NCI-H1436 (cell line): ENCODE results near the gene SLC8A3.

Experiments
- DNase-seq: peaks from one replicate; lab custom pipeline; 2025; lab: John Stamatoyannopoulos, UW

SLC8A3 gene

DNA sequence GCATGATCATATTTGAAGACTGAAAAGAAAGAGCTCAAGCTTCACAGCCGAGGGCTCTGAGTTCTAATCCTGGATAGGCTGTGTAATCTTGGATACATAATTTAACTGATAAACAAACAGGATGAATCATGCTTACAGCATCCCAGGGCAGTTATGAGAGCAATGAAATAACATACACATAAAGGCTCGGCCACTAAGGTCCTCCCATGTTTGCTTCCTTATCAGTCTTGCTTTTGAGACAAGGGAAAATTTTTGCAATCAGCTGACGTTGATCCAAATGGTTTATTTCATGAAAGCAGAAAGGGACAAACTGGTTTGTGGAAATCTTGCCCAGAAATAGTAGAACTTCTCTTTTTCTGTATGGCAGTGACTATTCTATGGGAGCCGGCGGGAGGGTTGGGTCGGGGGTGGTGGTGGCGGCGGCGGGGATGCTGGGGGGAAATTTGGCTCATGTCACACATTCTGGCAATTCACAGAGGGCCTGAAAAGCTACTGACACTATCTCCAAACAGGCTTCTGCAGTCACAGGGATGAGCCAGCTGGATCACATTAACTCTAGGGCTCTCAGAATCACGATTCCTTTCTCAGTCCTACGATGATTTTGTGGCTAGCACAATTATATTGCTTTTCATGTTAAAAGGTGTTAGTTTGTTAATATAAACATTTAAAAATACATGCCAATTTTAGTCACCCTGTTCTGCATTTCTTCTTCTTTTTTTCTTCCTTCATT lies 124.5 kb downstream of the SLC8A3 start:
- DNase-seq, result no peak

DNA sequence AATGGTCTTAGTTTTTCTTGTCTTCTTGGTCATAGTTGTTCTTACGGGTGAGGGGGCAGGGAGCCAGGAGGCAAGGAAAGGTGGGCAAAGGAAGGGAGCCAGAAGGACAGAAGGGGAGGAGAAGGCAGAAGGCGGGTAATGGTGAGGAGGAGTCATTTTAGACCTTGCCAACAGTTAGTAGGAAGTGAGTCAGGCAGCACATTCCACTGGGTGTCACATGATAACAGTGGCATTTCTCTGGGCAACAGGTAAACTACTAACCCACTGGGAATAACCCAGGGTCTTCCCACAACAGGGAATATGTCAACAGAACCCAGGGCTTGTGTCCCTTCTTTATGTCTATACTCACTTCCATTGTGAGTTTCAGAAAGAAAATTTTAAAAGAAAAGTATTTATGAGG lies 127.6 kb downstream of the SLC8A3 start:
- DNase-seq, result no peak

DNA sequence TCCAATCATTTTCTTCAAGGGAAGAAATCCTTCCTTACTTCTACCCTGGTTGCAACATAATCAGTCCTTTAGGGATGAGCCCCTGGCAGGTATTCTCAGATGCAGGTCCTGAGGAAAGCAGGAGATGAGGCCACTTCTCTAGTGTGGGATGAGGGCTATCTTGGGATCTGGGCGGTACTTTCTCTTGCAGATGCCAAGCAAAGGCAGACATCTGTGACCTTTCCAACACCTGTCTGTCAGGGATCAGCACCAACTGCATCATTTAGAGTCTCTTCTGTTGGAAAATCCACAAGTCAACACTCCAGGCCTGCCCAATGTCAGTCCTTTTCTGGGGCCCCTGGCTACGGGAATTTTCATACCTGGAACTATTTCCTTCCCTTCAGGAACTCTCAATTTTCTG lies 129.2 kb downstream of the SLC8A3 start:
- DNase-seq, result no peak

DNA sequence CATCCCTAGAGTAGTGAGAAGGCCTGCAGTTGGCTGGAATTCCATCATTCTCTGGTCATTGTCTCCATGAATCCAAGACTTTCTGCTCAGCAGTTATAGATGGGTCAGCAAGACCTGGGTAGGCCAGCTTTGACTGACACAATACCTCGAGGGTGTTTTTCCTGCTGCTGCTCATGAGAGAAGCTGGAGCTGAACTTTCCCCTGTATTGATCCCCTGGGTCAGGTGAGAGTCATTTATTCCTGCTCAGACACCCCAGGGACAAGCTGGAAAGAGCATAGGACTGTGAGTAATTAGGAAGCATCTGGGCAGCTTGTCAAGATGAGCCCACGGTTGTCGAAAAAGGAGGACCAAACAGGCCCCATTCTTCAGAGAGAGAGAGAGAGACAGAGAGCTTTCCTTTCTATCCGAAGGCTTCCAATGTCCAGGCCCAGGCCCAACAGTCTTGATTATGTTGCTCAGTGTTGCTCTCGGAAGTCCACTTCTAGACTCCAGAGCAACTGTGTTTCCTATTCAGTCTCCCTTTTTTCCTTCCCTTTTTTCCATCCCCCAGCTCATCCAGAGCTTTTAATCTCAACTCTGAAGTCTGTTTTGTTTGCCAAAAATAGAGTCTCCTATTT lies 131.1 kb downstream of the SLC8A3 start:
- DNase-seq, result no peak

DNA sequence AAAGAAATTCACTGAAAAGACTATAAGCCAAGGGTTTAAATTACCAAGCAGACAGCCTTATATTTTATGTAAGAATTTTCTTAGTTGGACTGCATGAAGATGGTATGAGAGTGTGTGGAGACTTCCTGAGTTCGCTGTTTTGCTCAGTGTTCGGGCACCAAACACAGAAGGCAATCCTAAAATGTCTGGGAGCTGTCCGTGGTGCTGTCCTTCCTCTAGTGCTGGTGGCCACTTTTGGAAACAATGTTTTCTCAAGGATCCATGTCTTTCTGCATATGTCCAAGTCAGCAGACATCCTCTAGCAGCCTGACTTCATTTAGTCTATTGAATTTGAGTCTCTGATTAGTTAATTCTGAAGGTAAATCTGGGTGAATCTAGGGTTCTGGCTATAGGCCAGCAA lies 135.8 kb downstream of the SLC8A3 start:
- DNase-seq, result no peak

DNA sequence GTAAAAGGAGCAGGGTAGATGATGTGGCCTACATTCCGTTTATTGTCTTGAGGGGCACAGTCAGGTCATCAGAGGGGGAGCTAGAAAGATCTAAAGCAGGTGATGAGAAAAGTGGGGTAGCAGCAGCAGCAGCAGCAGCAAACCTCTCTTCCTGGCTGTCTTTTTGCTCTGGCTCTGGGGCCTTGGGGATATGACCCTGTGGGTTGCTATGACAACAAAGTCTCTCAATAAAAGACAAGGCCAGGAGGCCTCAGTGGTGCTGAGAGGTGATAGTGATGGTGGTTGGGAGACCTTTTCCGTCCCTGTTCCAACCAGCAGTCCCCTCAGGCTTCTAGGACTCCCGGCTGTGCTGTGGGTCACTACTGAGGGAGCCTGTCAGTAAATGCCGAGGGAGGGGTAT lies 138.6 kb downstream of the SLC8A3 start:
- no peak for DNase-seq

DNA sequence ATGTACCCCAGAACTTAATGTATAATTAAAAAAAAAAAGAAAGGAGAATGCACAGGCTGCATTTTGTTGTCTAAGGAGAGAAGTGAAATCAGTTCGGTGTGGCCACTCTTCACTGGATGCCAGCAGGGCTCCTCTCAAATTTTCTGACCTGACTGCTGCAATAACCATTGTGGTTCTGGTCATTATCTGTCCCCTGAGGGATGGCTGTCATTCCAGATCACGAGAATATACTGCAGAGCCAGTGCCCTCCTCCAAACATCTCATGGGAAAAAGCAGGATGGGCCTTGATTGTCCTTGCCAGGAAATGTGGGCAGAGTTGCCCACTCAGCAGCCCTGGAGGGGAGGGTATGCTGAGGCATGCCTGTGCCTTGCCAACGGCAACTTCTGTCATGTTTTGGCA lies 139.1 kb downstream of the SLC8A3 start:
- no peak for DNase-seq

DNA sequence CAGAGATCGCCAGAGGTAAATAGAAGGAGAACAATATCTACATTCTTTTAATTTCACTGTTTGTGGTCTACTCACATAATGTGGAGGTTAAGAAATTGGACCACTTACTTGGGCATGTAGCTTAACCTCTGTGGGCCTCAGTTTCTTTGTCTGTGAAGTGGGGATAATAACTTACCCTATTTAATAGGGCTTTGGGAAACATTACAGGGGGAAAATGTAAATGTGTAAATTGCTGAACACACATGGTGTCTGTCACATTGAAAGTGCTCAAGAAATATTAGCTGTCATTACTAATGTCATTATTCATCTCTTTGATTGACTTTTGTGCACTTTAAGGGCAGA lies 140.5 kb downstream of the SLC8A3 start:
- no peak for DNase-seq

DNA sequence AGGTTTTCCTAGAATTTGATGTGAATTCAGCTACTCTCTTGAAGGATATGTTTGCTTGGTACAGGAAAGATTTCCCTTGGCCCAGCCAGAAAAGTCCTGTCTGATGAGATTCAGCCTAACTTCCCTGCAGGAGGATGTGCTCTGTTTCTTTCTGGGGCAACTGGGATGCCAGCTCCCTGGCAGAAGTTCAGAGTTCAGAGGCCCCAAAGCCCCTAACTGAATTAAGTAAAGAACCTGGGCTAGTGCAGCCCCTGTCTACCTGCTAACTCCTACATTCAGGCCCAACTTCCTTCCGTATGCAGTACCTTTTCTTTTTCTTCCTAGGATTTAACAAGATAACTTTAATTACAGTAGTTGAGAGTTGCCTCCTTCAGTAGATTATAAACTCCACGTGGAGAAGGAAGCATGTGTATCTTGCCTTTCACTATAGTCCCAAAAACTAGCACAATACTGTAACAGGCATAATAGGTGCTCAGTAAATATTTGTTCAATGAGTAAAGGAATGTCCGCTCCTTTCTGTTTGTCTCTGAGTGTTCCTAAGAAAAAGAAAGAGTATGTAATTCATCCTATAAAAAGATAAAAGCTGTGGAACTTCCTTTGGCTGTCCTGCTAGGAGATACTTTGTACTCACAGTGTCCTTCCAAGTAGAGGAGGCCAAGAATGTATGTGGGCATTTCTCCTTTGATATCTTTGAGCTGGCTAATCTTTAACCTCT lies 141.0 kb downstream of the SLC8A3 start:
- no peak for DNase-seq

DNA sequence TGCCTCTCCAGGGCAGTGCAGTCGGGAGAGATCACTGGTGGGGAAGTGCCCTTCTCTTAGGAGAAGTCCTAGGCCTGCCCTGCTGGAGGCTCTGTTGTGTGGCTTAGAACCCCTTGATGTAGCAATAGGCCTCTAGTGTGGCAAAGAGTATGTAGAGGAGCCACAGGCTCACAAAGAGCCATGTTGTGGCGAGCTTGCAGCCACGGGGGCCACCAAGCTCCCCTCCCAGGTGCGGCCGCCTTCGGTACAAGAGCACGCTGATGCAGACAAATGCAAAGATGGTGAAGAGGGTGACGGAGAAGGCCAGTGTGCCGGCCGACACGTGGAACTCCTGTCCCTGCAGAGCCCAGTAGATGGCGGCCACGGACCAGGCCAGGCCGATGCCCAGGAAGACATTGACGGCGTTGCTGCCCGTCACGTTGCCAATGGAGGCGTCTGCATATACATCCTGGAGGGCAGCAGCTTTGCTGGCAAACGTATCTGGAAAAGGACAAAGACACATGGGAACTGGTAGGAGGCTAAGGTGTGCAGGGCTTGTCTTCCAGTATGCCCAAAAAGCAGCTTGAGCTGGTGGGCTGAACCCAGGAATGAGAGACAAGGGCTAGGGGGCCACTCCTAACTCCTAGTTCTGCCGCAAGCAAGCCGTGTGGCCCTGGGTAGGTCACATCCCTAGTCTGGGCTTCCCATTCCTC lies 142.8 kb downstream of the SLC8A3 start:
- DNase-seq, result peak; percentile 49

DNA sequence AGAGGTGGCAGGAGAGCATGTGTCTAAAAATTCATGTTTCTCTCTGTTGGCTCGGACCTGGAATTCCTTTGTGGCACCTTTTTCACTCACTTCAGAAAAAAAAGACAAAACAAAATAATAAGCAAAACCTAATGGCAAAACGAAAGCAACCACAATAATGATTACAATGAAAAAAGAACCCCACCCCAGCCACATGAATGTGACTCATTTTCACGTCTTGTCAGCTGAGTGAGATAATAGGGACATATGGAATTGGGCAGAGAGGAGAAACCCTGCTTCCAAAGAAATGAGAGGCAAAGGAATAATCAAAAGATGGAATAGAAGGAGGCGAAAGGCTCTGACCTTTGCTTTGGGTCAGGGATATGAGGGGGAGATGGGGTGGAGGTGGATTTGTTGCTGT lies 143.4 kb downstream of the SLC8A3 start:
- DNase-seq, result no peak

DNA sequence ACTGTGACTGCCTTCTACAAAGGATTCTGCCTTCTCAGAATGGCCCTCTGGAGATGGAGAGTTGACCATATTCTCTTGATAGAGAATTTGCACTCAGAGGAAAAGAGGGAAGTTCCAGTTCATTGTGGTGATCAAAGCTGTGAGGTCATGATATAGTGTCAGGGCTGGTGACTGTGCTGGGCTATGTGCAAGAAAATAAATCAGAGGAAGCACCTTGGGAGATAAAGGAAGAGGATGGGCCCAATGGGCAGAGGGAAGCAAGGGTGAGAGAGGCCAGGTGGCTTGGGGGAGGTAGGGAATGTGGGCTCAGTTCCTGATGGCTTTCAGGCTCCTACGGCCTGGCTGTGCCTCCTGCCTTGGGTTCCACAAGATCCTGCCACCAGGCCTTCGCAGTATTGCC lies 145.8 kb downstream of the SLC8A3 start:
- no peak for DNase-seq

DNA sequence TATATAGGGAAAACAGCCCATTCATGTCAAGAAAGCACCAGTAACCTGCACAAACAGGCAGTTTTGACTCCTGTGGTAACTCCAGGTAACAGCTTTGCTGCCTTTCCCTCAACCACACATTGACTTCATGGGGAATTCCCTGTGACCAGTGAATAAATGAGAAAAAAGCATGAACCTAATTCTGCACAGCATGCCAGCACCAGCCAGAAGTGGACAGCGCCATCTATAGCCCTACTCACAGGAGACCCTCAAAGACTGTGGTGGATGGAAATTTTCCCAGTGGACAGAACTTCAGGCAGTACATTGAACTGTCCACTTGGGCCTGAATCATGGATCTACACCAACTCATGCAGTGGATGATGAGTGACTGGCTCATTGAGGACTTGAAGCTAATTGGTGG lies 152.1 kb downstream of the SLC8A3 start:
- no peak for DNase-seq

DNA sequence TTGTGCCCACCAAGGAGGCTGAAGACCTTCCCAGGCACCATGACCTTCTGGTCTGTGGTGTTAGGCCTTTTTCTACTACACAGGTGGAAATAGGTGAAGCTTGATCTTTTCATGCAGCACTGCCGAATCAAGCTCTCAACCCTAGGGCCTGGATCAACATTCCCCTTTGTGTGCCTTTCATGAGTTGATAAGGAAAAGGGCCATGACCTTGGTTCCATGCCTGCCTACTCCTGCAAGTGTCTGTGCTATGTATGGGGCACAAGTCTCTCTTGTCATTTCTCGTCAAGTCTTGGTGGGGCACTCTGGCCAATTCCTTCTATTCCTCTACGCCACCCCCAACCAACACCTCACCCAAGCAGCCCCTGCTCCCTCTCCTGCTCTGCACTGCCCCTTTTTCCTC lies 154.5 kb downstream of the SLC8A3 start:
- DNase-seq, result no peak

DNA sequence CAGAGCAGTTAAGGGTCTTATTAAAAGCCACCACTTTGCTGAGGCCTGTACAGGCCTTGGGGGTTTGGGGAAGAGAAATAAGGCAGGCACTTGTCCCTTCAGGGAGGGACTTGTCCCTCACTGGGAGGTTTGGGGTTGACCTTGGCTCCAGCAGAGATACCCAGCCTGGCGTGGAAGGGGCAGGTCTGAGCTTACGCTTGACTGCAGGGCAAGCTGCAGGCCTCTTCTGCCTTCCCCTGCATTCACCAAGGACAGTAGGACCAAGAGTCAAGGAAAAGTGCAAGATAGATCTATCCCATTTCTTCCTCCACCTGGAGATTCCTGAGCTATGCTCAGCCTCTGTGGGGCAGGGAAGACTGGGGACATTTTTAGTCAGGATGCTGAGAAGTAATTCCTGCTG lies 155.2 kb downstream of the SLC8A3 start:
- DNase-seq, result no peak

DNA sequence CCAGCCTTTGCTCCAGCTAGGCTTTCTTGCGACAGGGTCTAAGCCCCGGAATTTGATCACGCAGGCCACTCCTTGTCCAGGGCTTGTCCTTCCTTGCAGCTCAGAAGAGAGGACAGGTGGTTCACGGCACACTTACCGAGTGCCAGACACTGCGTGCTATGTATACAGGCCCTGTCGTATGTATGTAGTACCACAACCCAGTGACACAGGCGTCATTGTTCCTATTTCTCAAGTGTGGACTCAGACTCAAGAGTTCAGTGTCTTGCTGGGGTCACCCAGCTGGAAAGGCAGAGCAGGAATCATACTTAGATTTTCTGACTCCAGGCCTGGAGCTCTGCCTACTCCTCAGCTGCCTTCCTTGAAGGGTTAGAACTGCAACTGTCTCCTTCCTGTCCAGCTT lies 155.6 kb downstream of the SLC8A3 start:
- no peak for DNase-seq

DNA sequence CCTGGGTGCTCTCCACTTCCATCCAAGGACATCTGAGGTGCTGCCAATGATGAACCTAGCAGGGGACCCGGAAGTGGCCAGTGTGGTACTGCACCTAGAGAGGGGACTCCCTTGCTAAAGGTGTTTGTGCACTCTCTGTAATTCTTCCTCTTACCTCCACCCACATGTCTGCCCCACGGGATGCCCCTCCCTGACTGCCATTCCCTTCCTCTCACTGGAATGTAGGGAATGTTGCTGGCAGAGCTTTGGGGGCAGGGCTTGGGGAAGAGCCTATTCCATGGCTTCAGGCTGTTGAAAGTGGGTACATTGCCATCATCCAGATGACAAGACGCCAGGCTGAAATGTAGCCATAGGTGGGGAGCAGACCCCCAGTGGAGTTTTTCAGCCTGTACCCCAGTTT lies 156.3 kb downstream of the SLC8A3 start:
- no peak for DNase-seq

DNA sequence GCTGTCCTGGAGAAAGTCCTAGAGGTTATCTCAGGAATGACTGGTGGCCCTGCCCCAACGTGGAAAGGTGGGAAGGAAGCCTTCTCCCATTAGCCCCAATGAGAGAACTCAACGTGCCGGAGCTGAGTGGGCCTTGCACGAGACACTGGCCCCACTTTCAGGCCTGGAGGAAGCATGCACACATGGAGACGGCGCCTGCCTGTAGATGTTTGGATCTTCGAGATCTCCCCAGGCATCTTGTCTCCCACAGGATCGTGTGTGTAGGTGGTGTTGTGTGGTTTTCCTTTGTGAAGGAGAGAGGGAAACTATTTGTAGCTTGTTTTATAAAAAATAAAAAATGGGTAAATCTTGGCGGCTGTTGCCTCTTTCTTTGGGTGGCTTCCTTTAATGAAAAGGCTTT lies 156.7 kb downstream of the SLC8A3 start:
- no peak for DNase-seq

DNA sequence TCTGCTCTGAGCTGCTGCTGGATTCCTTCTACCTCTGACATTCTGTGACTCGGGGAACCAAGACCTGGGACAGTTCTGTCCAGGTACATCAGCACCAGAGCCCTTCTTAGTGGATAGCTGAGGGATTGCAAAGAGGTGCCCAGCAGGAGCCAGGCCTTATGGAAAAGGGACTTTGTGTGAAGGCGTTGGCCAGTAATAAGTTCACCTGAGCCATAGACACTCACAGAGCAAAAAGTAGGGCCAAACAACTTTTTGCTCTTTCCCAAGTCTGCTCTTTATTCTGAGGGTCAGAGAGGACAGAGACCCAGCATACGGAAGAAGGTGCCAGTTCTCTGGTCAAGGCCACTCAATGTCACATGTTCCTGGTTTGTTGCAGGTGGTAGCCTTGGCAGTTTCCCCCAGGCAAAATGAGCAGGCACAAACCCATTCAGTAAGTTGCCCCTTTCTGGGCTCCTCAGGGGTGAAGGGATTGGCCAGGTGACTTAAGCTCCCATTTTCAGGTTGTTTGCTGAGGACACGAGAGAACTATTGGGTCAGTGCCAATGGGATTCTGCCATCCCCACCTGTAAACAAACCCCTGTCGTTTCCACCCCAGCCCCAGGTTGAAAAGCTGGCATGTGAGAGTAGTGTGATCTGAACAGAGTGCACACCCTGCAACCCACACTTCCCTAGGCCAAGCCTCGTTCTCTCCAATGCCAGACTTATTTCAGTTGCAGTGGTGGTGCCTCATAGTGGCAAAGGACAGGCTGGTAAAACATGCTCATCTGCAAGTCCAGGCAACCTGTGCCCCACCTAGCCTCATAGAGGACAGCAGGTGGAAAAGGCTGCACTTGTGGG lies 159.2 kb downstream of the SLC8A3 start:
- no peak for DNase-seq

DNA sequence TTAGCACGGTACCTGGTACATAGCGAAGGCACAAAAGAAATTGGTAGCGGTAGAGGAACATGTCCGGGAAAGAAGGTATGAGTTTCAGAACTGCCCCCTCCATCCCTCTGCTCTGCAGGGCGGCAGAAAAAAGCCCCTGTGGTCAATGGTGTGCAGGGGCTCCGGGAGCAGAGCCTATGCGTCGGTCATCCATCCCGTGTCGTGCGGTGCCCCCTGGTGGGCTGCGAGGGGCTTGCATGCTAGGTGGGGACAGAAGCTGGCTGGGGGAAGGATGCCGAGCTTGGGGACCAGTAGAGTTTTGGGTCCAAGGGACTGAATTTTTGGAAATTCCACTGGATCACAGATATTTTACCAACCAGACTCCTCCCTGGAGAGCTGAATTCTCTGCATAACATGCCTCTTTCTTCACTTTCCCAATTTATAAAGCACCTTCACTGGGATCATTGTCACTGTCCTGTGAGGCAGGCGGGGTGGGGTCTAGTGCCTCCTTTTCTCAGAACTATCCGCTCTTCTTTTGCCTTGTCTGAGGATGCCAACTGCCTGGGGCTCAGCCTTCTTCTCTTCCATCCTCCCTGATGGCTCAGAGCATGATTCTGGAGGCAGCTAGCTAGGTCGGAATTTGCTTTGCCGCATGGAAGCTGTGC lies 160.8 kb downstream of the SLC8A3 start:
- peak; percentile 42 for DNase-seq

DNA sequence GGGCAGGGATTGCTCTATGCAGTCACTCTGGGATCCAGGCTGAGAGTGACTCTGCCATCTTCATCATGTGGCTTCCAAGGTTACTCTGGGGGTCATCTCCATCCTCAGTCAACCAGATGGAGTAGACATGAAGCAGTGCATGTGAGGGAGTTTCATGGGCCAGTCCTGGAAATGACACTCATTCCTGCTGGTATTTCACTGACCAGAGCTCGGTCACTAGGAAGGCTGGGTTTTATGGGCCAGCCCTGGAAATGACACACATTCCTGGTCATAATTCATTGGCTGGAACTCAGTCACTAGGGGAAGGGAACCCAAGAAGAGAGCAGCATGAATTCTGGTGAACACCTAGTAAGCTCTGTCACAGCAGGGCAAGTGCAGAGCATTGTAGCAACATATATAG lies 164.9 kb downstream of the SLC8A3 start:
- no peak for DNase-seq
